Activated naive CD8-positive, alpha-beta T cell treated with anti-CD3 and anti-CD28 coated beads, Interleukin-2, amount 50 U/mL, for 16 hours (primary cell): Measurements from ENCODE around the gene LST1.

Experiments
- DNase-seq: peaks from one replicate; pipeline ENCODE4 v3.0.0-alpha.2; 2020; ENCODE audit warnings: low read depth, low spot score

LST1 gene

DNA sequence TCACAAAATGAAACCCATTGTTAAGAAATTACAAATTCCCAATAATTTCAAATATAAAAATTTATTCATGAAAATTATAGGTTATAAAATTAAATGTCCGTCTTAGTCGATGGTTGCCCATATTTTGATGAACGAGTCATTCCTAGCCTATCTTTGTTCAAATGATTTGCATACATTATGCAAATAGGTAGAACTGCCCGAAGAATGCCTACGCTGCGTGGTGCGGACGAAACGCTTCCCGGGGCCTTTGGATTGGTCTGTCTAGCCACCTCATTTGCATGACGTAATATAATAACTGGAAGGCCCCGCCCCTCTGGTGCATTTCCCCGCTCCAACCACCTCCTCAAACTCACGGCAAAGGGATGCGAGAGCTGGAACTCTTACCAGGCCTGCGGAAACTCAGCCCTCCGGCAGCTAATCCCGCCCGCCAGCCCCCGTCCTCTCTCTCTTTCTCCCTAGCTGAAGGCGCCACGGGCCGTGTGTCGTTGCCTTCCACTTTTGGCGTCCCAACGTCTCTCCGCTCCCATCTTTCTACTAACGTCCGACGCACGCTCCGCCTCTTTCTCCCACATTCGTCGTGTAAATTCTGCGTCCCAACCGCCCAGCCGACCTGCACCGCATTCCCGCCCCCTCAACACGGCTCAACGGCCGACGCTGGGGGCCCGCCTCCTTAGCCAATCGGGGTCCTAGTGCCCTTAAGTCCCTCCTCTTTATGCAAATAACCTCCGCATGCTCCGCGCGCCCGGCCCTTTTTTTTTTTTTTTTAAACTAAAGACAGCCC is 33.9 kb downstream of the LST1 start:
- DNase-seq: peak; percentile 93

DNA sequence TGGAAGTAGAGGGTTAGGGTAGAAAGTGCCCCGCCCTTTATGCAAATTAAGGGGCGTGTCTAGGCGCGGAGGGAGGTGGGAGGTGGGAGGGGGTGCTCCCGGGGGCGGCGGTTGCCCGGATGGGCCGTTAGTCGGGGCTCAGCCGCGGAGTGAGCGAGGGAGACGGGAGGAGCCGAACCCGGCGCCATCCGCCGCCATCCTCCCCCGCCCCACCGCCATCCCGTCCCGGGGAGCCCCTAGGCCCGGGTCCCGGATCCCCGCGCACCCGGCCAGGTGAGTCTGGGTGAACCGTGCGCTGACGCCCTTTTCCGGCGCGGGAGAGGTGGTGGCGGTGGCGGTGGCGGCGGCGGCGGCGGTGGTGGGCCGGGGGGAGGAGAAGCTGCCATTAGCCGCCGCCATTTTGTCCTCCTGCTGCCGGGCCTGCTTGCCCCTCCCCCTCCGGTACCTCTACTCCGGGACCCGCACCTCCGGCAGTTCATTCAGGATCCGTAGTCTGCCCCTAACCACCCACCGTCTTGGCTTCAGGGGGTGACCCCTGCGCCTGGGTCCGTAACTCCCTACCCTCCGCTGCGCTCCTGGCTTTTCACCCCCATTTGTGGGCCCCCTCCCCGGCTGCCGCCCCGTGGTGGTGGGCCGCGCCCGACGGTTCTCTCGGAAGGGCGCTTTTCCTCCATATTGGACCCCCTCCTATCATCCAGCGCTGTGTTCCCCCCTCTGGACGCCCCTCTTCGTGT is 34.7 kb downstream of the LST1 start, which contains the start of gene PRRC2A:
Gene PRRC2A (plus strand): TSS at position 130 of the 734 bp plus-strand sequence. CDS start 2,075 bp downstream, outside the sequence.
- peak; percentile 57 for DNase-seq

DNA sequence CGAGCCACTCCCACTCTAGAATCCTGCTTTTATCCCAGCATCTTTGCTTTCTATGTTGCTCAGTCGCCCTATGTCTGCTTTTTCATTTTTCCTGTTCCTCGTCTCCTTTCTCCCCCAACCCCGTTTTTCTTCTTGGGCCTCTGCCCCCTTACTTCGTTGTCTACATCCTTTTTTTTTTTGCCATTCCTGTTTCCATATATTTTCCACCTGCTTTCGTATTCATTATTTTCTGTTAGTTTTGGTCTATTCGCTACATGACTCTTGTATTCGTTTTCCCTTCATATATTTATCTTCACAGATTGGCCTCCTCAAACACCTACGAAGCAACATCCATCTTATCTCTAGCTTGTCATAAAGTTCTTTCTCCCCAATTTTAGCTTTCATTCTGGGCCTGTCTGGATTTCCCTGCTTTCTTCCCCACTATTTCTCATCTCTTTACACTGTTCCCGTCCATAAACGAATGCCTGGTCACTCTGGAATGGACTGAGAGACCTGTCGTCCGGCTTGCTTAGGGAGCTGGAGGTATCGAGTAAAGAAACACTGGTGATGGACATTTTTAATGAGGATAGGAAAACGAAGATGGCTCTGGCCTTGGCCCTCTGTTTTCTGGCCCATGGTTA is 35.4 kb downstream of the LST1 start:
- no peak for DNase-seq

DNA sequence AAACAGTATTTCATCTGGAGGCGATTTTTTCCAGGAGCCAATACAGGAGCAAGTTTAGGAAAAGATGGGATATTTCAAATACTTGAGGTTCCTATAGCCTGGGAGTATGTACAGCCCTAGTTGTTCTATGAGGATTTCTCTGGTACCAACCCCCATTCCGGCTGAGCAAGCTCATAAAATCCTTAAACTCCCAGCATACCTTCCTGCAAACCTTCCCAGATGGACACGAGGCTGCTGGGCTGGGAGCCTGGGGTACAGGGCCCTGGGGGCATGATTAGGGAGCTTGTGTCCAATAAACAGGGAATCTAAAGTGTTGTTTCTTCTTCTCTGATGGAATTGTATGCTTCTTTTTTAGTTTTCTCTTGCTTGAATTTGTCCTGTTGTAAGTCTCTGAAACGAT is 35.9 kb downstream of the LST1 start:
- DNase-seq: no peak

DNA sequence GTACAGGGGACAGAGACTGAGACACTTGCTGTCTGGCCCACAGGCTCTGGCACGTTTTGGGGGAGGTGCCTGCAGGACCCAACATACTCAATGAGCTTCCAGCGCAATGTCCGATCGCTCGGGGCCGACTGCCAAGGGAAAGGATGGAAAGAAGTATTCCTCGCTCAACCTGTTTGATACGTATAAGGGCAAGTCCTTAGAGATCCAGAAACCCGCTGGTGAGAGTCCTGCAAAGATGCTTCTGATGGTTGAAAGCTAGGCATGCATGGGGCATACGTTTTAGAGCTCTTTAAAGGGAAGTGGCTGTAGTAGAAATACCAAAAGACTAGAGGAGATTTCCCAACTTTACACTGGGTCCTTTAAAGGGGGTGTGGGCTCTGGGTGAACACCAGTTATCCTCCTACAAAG is 36.6 kb downstream of the LST1 start:
- no peak for DNase-seq

DNA sequence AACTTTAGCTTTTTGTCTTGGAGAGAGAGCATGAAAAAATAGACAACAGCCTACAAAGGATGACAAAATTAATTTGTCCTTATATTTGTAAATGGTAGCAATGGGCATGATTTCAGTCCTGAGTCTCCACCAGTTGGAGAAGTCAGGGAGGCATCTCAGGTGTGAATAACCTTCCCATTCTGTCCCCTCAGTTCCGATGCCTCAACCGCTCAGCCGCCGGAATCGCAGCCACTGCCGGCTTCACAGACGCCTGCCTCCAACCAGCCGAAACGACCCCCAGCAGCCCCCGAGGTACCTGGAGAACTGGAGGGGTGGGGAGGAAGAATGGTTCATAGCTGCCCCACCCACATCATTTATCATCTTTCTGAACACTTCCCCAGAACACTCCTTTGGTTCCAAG is 38.0 kb downstream of the LST1 start:
- no peak for DNase-seq

DNA sequence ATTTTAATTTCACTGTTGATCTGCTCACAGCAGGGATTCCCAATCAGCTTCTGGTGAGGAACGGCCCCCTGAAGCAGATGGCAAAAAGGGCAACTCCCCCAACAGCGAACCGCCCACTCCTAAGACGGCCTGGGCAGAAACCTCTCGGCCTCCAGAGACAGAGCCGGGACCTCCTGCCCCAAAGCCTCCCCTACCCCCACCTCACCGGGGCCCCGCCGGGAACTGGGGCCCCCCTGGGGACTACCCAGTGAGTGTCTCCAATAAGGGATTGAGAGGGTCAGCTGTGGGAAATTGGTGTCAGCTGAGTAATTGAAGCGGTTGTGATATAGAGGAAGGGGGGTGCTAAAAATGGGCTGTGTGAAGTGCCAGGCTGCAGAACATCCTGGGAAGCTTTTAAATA is 40.9 kb downstream of the LST1 start:
- no peak for DNase-seq

DNA sequence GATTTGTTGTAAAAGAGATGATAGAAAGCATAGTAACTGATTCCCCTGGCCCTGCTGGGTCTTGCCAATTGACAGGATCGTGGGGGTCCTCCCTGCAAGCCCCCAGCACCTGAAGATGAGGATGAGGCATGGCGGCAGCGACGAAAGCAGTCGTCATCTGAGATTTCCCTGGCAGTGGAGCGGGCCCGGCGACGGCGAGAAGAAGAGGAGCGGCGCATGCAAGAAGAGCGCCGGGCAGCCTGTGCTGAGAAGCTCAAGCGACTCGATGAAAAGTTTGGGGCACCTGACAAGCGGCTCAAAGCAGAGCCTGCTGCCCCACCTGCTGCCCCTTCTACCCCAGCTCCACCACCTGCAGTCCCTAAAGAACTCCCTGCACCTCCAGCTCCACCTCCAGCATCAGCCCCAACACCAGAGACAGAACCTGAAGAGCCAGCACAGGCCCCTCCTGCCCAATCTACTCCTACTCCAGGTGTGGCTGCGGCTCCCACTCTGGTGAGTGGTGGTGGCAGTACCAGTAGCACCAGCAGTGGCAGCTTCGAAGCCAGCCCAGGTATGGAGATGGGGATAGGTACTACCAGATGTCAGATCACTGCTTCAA is 41.7 kb downstream of the LST1 start:
- no peak for DNase-seq

DNA sequence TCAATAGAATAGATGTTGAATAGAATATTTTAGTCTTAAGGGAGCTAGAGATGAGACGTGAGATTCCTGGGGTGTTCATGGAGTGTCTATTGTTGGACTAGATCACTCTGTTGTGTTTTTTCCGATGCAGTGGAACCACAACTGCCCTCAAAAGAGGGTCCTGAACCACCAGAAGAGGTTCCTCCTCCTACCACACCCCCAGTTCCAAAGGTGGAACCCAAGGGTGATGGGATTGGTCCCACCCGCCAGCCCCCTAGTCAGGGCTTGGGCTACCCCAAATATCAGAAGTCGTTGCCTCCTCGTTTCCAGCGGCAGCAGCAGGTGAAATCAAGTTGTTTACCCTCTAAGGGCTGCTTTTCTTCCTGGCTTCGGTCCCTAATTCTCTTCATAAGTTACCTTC is 42.9 kb downstream of the LST1 start:
- no peak for DNase-seq

DNA sequence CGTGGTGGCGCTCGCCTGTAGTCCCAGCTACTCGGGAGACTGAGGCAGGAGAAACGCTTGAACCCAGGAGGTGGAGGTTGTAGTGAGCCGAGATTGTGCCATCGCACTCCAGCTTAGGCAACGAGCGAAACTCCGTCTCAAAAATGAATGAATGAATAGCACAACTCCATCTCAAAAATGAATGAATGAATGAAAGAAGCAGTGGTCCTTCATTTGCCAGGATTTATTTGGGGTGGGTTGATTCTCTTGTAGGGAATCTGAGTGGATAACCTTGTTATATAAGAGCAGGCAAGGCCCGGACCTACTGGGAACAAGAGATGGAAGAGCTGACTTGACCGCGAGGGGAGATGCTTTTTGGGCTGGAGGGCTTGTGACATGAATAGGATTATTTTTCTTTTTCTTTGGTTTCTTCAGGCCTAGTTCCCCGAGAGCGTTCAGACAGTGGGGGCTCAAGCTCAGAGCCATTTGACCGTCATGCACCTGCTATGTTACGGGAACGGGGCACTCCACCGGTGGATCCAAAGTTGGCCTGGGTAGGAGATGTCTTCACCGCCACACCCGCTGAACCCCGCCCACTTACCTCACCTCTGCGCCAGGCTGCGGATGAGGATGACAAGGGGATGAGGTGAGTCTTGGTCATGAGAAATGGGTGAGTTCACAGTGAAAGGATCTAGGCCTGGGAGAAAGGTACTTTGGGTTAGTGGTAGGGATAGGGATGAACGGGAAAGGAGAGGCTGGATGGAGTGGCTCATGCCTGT is 44.3 kb downstream of the LST1 start:
- DNase-seq: no peak

DNA sequence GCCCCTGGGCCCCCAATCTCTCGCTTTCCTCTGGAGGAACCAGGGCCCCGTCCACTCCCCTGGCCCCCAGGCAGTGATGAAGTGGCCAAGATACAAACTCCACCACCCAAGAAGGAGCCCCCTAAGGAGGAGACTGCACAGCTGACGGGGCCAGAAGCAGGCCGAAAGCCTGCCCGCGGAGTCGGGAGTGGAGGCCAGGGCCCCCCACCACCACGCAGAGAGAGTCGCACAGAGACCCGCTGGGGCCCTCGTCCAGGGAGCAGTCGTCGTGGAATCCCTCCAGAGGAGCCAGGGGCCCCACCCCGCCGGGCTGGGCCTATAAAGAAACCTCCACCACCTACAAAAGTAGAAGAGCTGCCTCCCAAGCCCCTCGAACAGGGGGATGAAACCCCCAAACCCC is 45.1 kb downstream of the LST1 start:
- no peak for DNase-seq

DNA sequence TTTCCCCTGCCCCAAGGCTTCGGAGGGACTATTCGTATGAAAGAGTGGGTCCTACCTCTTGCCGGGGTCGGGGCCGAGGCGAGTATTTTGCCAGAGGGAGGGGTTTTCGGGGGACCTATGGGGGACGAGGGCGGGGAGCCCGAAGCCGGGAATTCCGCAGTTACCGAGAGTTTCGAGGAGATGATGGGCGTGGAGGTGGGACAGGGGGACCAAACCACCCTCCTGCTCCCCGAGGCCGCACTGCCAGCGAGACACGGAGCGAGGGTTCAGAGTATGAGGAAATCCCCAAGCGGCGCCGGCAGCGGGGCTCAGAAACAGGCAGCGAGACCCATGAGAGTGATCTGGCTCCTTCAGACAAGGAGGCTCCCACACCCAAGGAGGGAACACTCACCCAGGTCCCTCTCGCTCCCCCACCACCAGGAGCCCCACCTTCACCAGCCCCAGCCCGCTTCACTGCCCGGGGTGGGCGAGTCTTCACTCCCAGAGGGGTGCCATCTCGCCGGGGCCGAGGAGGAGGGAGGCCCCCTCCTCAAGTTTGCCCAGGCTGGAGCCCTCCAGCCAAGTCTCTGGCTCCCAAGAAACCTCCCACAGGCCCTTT is 45.7 kb downstream of the LST1 start:
- no peak for DNase-seq

DNA sequence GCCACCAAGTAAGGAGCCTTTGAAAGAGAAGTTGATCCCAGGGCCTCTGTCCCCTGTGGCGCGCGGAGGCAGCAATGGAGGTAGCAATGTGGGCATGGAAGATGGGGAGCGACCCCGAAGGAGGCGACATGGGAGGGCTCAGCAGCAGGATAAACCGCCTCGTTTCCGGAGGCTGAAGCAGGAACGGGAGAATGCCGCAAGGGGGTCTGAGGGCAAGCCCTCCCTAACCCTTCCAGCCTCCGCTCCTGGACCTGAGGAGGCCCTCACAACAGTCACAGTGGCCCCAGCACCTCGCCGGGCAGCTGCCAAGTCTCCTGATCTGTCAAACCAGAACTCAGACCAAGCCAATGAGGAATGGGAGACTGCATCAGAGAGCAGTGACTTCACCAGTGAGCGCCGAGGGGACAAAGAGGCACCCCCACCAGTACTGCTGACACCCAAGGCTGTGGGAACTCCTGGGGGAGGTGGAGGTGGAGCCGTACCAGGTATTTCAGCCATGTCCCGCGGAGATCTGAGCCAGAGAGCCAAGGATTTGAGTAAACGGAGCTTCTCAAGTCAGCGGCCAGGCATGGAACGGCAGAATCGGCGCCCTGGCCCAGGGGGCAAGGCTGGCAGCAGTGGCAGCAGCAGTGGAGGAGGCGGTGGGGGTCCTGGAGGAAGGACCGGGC is 46.3 kb downstream of the LST1 start:
- no peak for DNase-seq

DNA sequence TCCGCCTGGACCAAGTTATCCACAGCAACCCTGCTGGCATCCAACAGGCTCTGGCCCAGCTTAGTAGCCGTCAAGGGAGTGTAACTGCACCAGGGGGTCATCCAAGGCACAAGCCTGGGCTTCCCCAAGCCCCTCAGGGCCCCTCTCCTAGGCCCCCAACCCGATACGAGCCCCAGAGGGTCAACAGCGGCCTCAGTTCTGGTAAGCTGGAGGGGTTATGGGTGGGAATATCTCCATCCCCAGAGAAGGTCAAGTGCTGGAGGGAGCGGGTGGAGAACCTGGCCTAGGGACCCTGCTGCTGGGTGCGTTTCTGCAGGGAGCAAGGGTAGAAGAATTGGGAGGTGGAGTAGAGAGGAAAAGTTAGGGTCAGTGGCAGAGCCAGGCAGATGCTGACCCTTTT is 47.4 kb downstream of the LST1 start:
- no peak for DNase-seq

DNA sequence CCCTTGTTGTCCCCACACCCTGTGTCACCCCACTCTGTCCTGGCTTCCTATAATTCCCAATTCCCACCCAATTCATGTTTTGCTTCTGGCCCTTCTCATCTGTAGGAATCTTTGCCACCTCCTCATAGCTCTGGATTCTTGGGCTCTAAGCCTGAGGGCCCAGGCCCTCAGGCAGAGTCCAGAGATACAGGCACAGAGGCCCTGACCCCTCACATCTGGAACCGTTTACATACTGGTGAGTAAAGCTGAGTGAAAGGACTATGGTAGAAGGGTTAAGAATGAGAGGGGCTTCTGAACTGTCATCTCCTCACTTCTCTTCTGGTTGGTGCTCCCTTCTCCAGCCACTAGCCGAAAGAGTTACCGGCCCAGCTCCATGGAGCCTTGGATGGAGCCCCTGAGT is 48.1 kb downstream of the LST1 start:
- DNase-seq: no peak

DNA sequence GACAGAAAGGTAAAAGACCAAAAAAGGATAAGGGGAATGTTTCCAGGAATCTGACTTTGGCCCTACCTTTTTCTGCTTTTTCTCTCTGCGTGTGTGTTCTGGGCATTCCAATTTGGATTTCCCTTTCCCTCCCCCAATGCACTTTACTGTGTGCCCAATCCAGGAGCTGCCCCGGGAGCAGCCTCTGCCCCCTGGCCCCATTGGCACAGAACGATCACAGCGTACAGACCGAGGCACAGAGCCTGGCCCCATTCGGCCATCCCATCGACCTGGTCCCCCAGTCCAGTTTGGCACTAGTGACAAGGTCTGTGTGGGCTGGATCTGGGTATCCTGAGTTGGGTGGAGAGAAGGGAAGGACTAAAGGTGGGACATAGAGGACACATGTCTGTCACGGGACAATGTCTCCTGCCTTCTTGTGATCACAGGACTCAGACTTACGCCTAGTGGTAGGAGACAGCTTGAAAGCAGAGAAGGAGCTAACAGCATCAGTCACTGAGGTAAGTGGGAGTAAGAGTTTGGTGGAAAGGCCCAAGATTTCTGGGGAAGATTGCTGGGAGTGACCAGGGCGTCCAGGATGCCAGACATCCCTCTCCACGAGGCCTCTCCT is 49.0 kb downstream of the LST1 start:
- DNase-seq: no peak

DNA sequence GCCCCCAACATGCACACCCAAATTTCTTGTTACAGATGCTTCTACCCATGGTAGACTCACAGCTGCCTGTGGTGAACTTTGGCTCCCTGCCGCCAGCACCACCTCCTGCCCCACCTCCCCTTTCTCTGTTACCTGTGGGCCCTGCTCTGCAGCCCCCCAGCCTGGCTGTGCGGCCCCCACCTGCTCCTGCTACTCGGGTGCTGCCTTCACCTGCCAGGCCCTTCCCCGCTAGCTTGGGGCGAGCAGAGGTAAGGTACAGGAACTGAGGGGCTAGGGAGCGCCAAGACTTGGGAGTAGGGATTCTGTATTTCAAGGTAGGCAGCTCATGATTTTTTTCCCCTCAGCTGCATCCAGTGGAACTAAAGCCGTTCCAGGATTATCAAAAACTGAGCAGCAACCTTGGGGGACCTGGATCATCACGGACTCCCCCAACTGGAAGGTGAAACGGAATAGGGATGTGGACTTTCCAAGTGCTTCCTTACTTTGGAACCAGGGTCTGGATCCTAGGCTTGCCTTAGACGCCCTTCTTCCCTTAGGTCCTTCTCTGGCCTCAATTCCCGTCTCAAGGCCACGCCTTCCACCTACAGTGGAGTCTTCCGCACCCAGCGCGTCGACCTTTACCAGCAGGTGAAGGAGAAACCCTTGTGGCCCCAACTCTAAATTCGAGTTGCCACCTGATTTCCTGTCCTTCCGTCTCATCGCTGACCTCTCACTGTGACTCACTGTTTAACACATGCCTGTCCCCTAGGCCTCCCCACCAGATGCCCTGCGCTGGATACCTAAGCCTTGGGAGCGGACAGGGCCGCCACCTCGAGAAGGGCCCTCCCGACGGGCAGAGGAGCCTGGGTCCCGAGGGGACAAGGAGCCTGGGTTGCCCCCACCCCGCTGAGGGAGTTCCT is 50.9 kb downstream of the LST1 start:
- DNase-seq: no peak
